Astrocyte of the cerebellum (primary cell): ENCODE measurements around the gene LUC7L.
"Not testable (repeated sequence)": the region's sequence is repeated elsewhere in the genome, so short reads cannot be mapped to it uniquely, and the experiment has no call there.

Experiments
- DNase-seq: peaks from one replicate; pipeline ENCODE4 v3.0.0-alpha.2; 2011; ENCODE audit warnings: low read depth
- H3K4me3 ChIP-seq: 2 replicates; pipeline ENCODE4 v1.5.1; 2011; ENCODE audit warnings: mild to moderate bottlenecking, low read depth, low read length, moderate library complexity
- in situ Hi-C: cut with HindIII; loops from 2 replicates; pipeline ENCODE4 v1.10.0; 2017; ENCODE audit warnings: low sequenced_read_pairs
- TF ChIP-seq, protein P1 (sequence below): IDR thresholded peaks from 2 replicates; pipeline ENCODE4 v1.5.1; 2012; ENCODE audit warnings: low read length, low read depth, moderate library complexity, mild to moderate bottlenecking; ENCODE audit errors: missing control alignments

Gene LUC7L

DNA sequence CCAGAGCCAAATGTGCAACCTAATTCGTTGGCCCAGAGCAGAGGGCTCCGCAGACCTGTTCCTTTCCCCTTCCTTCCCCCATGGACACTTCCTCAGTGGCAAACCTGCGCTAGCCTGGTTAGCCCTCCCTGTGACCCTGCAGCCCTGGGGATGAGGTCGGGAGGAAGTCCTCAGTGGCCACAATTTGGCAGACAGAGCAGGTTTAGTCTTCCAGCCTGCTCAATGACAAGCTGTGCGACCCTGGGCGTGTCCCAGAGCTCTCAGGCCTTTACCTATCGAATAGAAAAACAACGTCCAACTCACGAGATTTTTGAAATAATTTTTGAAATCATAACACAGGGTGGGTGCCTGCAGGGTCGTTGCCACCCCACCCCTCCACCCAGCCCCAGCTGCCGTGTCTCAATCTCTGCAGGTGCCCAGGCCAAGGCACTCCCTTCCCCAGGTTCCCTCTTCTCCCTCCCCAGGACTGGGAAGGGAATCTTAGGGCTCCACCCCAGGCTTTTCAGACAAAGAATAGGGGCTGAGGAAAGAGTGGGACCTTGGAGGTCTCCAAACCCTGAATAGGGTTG is 62.0 kb downstream of the LUC7L start:
- no peak overlapping the region for H3K4me3 ChIP-seq
- TF ChIP-seq, protein P1, sequence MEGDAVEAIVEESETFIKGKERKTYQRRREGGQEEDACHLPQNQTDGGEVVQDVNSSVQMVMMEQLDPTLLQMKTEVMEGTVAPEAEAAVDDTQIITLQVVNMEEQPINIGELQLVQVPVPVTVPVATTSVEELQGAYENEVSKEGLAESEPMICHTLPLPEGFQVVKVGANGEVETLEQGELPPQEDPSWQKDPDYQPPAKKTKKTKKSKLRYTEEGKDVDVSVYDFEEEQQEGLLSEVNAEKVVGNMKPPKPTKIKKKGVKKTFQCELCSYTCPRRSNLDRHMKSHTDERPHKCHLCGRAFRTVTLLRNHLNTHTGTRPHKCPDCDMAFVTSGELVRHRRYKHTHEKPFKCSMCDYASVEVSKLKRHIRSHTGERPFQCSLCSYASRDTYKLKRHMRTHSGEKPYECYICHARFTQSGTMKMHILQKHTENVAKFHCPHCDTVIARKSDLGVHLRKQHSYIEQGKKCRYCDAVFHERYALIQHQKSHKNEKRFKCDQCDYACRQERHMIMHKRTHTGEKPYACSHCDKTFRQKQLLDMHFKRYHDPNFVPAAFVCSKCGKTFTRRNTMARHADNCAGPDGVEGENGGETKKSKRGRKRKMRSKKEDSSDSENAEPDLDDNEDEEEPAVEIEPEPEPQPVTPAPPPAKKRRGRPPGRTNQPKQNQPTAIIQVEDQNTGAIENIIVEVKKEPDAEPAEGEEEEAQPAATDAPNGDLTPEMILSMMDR = no peak
- DNase-seq = no peak
- in situ Hi-C loops = no loop called here

GRCh38 chr16:166375-167121 is 62.7 kb downstream of the LUC7L start:
- TF ChIP-seq, protein P1 = no peak
- in situ Hi-C loops = no loop called here
- DNase-seq = no peak
- no peak overlapping the region for H3K4me3 ChIP-seq

DNA sequence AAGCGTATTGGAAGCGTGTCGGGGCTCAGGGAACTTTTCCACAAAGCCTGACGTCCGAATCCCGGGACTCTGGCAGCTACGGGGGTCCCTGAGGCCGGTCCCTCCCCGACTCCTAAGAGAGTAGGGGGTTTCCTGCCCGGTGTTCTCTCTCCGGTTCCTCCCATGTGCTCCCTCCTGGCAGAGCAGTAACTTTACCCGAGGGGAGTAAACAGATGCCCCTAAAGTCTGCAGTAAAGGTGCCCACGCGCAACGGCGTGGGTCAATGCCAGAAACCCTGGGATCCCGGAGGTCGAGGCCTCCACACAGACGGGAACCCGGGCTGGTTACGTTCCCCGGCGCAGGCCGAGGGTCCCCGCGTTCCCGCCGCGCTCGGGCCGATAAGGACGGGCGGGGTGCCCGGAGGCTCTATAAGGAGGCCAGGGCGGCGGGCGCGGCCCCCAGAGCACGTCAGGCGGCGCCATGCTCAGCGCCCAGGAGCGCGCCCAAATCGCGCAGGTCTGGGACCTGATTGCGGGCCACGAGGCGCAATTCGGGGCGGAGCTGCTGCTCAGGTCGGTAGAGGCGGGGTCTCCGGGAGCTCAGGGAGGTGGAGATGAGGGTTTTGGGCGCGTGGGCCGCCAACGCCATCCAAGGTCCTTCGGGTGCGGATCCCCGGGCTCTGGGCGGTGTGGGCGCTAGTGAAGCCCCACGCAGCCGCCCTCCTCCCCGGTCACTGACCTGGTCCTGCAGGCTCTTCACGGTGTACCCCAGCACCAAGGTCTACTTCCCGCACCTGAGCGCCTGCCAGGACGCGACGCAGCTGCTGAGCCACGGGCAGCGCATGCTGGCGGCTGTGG is 63.5 kb downstream of the LUC7L start, which contains the start of gene HBM:
Gene HBM (plus strand): TSS at position 440 of the 836 bp plus-strand sequence. CDS start 20 bp downstream, at position 460.
- TF ChIP-seq, protein P1 = no peak

GRCh38 chr16:164827-165538 is 64.3 kb downstream of the LUC7L start:
- H3K4me3 ChIP-seq = no peak overlapping the region
- in situ Hi-C loops = no loop called here
- no peak for DNase-seq
- TF ChIP-seq, protein P1 = no peak

More for the DNA sequence above, 63.5 kb downstream of the LUC7L start, which contains the start of gene HBM:
- in situ Hi-C loops = no loop called here
- no peak within 1 kb of the TSS for H3K4me3 ChIP-seq
- DNase-seq = no peak

DNA sequence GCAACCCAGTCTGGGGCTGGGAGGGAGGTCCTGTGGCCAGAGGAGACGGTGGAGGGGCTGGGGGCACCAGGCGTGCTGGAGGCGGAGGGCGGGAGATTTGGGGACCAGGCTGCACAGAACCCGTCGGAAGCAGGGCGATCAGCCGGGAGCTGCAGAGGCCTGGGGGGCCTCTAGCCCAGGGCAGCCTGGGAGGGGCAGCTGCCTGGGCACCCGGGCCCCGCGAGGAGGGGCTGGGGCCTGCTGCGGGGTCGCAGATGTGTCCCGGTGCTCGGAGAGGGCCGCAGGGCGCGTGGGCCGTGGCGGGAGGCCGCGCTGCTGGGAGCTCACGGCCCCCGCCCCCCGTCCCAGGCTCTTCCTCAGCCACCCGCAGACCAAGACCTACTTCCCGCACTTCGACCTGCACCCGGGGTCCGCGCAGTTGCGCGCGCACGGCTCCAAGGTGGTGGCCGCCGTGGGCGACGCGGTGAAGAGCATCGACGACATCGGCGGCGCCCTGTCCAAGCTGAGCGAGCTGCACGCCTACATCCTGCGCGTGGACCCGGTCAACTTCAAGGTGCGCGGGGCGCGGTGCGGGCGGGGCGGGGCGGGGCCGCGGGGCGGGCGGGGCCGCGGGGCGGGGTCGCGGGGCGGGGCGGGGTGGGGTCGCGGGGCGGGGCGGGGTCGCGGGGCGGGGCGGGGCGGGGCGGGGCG is 65.0 kb downstream of the LUC7L start:
- H3K4me3 ChIP-seq, DNase-seq, in situ Hi-C loops: not testable (repeated sequence)

DNA sequence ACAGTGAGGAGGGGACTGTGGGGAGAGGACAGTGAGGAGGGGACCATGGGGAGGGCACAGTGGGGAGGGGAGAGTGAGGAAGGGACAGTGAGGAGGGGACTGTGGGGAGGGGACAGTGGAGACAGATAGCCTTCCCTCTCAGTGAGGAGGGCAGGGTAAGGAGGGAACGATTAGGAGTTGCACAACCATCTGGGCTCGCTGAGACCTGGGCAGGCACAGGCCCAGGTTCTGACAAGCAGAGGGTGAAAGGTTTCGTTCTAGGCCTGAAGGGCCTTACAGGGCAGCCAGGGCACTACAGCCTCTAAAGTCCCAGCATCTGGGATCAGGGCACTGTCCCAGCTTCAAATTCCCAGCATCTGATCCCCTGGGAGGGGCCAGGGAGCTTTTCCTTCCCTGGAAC is 65.6 kb downstream of the LUC7L start:
- H3K4me3 ChIP-seq, in situ Hi-C loops, DNase-seq: not testable (repeated sequence)

- in situ Hi-C loops = not testable (repeated sequence)
These were observed 66.1 kb downstream of the LUC7L start for GRCh38 chr16:163139-163538.

More at GRCh38 chr16:163139-163538, 66.1 kb downstream of the LUC7L start:
- DNase-seq, H3K4me3 ChIP-seq: not testable (repeated sequence)
